Measurements from ENCODE around the gene SPNS3. TPM values are rescaled to one million over a fixed set of nuclear protein-coding genes. Genes with fewer than 3 reads are reported as not detected.
A peak's percentile ranks its signal among the peaks of the same experiment; 100 is the strongest.

SPNS3 gene
- total RNA-seq, 4 donors from 2014 or later: not detected

GRCh38 chr17:4503283-4504025 is 69.7 kb downstream of the SPNS3 start:
- Histone ChIP-seq H3K4me1 (peaks cover 22 to 31% of the 10 kb centered on the region in 2 donors), H3K4me3 (no peak overlapping the region), H3K36me3 (no peaks in the 10 kb centered on the region), H3K9me3 (no peaks in the 10 kb centered on the region), H3K27ac (peak overlapping the region in 3 of 4 donors; percentile 38 to 61 (median 40)), H3K27me3 (peaks cover 23 to 27% (median 25%) of the 10 kb centered on the region in 3 donors)
- ATAC-seq: no peak
- intact Hi-C loops (cut with DNase I; ENCODE audit: low total_unique reads): no loop called here
- DNase-seq: no peak
- in situ Hi-C loops (cut with MboI; ENCODE audit: low sequenced_read_pairs in 4 of 4): no loop called here
- TF ChIP-seq CTCF (IDR thresholded peaks at IDR 0.05 in 4 of 5, conservative IDR thresholded peaks at IDR 0.05 in 1 of 5): no peak
- TF ChIP-seq POLR2A (IDR thresholded peaks at IDR 0.05): no peak

GRCh38 chr17:4504188-4504587 is 70.4 kb downstream of the SPNS3 start:
- H3K27me3 ChIP-seq: peaks cover 23 to 27% (median 25%) of the 10 kb centered on the region in 3 donors
- ATAC-seq: no peak
- DNase-seq: no peak
- no peak for TF ChIP-seq POLR2A (IDR thresholded peaks at IDR 0.05)
- no peak for TF ChIP-seq CTCF (IDR thresholded peaks at IDR 0.05 in 4 of 5, conservative IDR thresholded peaks at IDR 0.05 in 1 of 5)
- no peaks in the 10 kb centered on the region for H3K9me3 ChIP-seq
- H3K27ac ChIP-seq: peak overlapping the region in 3 of 4 donors; percentile 27 to 61 (median 45)
- in situ Hi-C loops (cut with MboI; ENCODE audit: low sequenced_read_pairs in 4 of 4): no loop called here
- H3K4me1 ChIP-seq: peaks cover 22 to 33% of the 10 kb centered on the region in 2 donors
- no peaks in the 10 kb centered on the region for H3K36me3 ChIP-seq
- H3K4me3 ChIP-seq: no peak overlapping the region
- intact Hi-C loops (cut with DNase I; ENCODE audit: low total_unique reads): no loop called here

GRCh38 chr17:4505187-4505586 is 71.4 kb downstream of the SPNS3 start:
- H3K9me3 ChIP-seq: no peaks in the 10 kb centered on the region
- H3K36me3 ChIP-seq: no peaks in the 10 kb centered on the region
- no peak for TF ChIP-seq CTCF (IDR thresholded peaks at IDR 0.05 in 4 of 5, conservative IDR thresholded peaks at IDR 0.05 in 1 of 5)
- no peak for TF ChIP-seq POLR2A (IDR thresholded peaks at IDR 0.05)
- H3K4me1 ChIP-seq: peaks cover 18 to 35% of the 10 kb centered on the region in 2 donors
- intact Hi-C loops (cut with DNase I; ENCODE audit: low total_unique reads) (no loop called here), in situ Hi-C loops (cut with MboI; ENCODE audit: low sequenced_read_pairs in 4 of 4) (no loop called here)
- no peak overlapping the region for H3K4me3 ChIP-seq
- ATAC-seq (no peak), DNase-seq (no peak)
- H3K27ac ChIP-seq: peak overlapping the region in 3 of 4 donors; percentile 36 to 61 (median 45)
- H3K27me3 ChIP-seq: peaks cover 14 to 23% (median 17%) of the 10 kb centered on the region in 3 donors

- intact Hi-C loops (cut with DNase I; ENCODE audit: low total_unique reads): no loop called here
- TF ChIP-seq CTCF (IDR thresholded peaks at IDR 0.05 in 4 of 5, conservative IDR thresholded peaks at IDR 0.05 in 1 of 5) (no peak), POLR2A (IDR thresholded peaks at IDR 0.05) (no peak)
These were observed 72.6 kb downstream of the SPNS3 start for GRCh38 chr17:4506175-4506813.

More at GRCh38 chr17:4506175-4506813, 72.6 kb downstream of the SPNS3 start:
- H3K4me1 ChIP-seq: peaks cover 16 to 36% of the 10 kb centered on the region in 2 donors
- ATAC-seq (no peak), DNase-seq (no peak)
- H3K27ac ChIP-seq: peak overlapping the region in 3 of 4 donors; percentile 36 to 61 (median 40)
- H3K4me3 ChIP-seq: no peak overlapping the region
- H3K27me3 ChIP-seq: peaks cover 3 to 13% (median 6%) of the 10 kb centered on the region in 3 donors
- H3K36me3 ChIP-seq: no peaks in the 10 kb centered on the region
- in situ Hi-C loops (cut with MboI; ENCODE audit: low sequenced_read_pairs in 4 of 4): no loop called here
- H3K9me3 ChIP-seq: no peaks in the 10 kb centered on the region

Data from gastrocnemius medialis (tissue), 4 donors.